Measurements from ENCODE around the gene ADRA2A. TPM values are rescaled to one million over a fixed set of nuclear protein-coding genes. Genes with fewer than 3 reads are reported as not detected.

ADRA2A gene
- total and polyA plus RNA-seq, 10 of the 15 experiments (the other 5 are each of a cell fraction or from before 2014, with no cell fraction given): 0.08 TPM; not detected in 9

DNA sequence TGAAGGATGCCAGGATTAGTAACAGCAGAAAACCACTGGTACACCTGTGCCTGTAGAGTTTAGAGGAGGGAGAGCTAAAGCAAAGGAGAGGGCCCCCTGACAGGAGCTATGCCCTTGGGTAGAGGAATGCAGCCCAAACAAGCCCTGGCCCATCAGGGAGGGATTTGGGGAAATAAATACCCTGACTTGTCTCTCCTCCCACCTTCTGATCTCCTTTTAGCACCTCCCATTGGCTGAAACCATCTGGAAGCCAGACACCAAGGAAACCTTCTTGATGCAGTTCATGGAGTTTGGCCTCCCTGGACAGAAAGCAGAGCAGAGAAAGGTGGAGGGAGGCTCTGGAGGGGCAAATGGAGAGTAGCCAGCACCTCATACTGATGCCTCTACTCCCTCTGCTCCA lies 45.3 kb downstream of the ADRA2A start:
- H3K9me3 ChIP-seq (replicated peaks; ENCODE audit: control insufficient read depth, insufficient read depth, low read length): no peaks in the 10 kb centered on the region
- no peak for FAIRE-seq
- in situ Hi-C loops (cut with MboI) (no loop called here), intact Hi-C loops (cut with micrococcal nuclease; ENCODE audit: unreplicated experiment) (no loop called here)
- H3K36me3 ChIP-seq (ENCODE audit: control insufficient read depth in 2 of 2, insufficient read depth in 2 of 2, low read length in 1 of 2): no peaks in the 10 kb centered on the region
- no peak overlapping the region for H3K4me3 ChIP-seq
- peaks cover 0 to 2% of the 10 kb centered on the region in 2 experiments; a peak in 1 of 4 replicates for H3K27me3 ChIP-seq (replicated peaks in 1 of 2; ENCODE audit: control insufficient read depth in 2 of 2, insufficient read depth in 2 of 2, low read length in 1 of 2)
- DNase-seq (ENCODE audit: low read depth, low spot score): no peak
- RAD21 ChIA-PET (ENCODE audit: unreplicated experiment): no interaction called here
- H3K4me2 ChIP-seq (ENCODE audit: control insufficient read depth, insufficient read depth): no peak overlapping the region
- CTCF ChIA-PET: no interaction called here
- SMC1A ChIA-PET (ENCODE audit: uncharacterized antibody, unreplicated experiment): no interaction called here
- no TSS peak for BruUV-seq (replicated peaks)
- H2AFZ ChIP-seq (ENCODE audit: control insufficient read depth, low read depth, low read length): no peak overlapping the region
- no peak overlapping the region for H3K9ac ChIP-seq (ENCODE audit: control insufficient read depth, insufficient read depth, low read length)
- H3K4me1 ChIP-seq (ENCODE audit: control insufficient read depth, insufficient read depth, low read length): no peaks in the 10 kb centered on the region
- no peaks in the 10 kb centered on the region for H4K20me1 ChIP-seq (ENCODE audit: control insufficient read depth, insufficient read depth)
- TF ChIP-seq, protein P1, sequence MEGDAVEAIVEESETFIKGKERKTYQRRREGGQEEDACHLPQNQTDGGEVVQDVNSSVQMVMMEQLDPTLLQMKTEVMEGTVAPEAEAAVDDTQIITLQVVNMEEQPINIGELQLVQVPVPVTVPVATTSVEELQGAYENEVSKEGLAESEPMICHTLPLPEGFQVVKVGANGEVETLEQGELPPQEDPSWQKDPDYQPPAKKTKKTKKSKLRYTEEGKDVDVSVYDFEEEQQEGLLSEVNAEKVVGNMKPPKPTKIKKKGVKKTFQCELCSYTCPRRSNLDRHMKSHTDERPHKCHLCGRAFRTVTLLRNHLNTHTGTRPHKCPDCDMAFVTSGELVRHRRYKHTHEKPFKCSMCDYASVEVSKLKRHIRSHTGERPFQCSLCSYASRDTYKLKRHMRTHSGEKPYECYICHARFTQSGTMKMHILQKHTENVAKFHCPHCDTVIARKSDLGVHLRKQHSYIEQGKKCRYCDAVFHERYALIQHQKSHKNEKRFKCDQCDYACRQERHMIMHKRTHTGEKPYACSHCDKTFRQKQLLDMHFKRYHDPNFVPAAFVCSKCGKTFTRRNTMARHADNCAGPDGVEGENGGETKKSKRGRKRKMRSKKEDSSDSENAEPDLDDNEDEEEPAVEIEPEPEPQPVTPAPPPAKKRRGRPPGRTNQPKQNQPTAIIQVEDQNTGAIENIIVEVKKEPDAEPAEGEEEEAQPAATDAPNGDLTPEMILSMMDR (IDR thresholded peaks at IDR 0.05 in 2 of 3, conservative IDR thresholded peaks at IDR 0.05 in 1 of 3; ENCODE audit: control insufficient read depth in 2 of 3, extremely low read depth in 1 of 3, insufficient read depth in 1 of 3, low read depth in 3 of 3, low read length in 3 of 3): no peak
- TF ChIP-seq BACH1 (IDR thresholded peaks at IDR 0.05; ENCODE audit: borderline replicate concordance) (no peak), CBX3 (IDR thresholded peaks at IDR 0.05; ENCODE audit: borderline replicate concordance, low read depth) (no peak), SPI1 (IDR thresholded peaks at IDR 0.05; ENCODE audit: borderline replicate concordance, insufficient read depth, low read depth, low read length) (no peak), SMAD1 (IDR thresholded peaks at IDR 0.05; ENCODE audit: low read depth, partially characterized antibody) (no peak), BRCA1 (IDR thresholded peaks at IDR 0.05; ENCODE audit: low read depth, low read length) (no peak), DPF2 (IDR thresholded peaks at IDR 0.05) (no peak), TCF3 (IDR thresholded peaks at IDR 0.05; ENCODE audit: borderline replicate concordance, insufficient read depth, low read depth, low read length) (no peak), STAT3 (IDR thresholded peaks at IDR 0.05; ENCODE audit: low read depth, low read length) (no peak), YY1 (IDR thresholded peaks at IDR 0.05; ENCODE audit: low read depth, low read length) (no peak), JUND (IDR thresholded peaks at IDR 0.05; ENCODE audit: low read depth, low read length) (no peak), TBL1XR1 (IDR thresholded peaks at IDR 0.05; ENCODE audit: low read depth, low read length) (no peak), SP1 (IDR thresholded peaks at IDR 0.05; ENCODE audit: low read depth, low read length) (no peak)
- TF ChIP-seq, protein P2, sequence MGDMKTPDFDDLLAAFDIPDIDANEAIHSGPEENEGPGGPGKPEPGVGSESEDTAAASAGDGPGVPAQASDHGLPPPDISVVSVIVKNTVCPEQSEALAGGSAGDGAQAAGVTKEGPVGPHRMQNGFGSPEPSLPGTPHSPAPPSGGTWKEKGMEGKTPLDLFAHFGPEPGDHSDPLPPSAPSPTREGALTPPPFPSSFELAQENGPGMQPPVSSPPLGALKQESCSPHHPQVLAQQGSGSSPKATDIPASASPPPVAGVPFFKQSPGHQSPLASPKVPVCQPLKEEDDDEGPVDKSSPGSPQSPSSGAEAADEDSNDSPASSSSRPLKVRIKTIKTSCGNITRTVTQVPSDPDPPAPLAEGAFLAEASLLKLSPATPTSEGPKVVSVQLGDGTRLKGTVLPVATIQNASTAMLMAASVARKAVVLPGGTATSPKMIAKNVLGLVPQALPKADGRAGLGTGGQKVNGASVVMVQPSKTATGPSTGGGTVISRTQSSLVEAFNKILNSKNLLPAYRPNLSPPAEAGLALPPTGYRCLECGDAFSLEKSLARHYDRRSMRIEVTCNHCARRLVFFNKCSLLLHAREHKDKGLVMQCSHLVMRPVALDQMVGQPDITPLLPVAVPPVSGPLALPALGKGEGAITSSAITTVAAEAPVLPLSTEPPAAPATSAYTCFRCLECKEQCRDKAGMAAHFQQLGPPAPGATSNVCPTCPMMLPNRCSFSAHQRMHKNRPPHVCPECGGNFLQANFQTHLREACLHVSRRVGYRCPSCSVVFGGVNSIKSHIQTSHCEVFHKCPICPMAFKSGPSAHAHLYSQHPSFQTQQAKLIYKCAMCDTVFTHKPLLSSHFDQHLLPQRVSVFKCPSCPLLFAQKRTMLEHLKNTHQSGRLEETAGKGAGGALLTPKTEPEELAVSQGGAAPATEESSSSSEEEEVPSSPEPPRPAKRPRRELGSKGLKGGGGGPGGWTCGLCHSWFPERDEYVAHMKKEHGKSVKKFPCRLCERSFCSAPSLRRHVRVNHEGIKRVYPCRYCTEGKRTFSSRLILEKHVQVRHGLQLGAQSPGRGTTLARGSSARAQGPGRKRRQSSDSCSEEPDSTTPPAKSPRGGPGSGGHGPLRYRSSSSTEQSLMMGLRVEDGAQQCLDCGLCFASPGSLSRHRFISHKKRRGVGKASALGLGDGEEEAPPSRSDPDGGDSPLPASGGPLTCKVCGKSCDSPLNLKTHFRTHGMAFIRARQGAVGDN (IDR thresholded peaks at IDR 0.05): no peak
- TF ChIP-seq, protein P3, sequence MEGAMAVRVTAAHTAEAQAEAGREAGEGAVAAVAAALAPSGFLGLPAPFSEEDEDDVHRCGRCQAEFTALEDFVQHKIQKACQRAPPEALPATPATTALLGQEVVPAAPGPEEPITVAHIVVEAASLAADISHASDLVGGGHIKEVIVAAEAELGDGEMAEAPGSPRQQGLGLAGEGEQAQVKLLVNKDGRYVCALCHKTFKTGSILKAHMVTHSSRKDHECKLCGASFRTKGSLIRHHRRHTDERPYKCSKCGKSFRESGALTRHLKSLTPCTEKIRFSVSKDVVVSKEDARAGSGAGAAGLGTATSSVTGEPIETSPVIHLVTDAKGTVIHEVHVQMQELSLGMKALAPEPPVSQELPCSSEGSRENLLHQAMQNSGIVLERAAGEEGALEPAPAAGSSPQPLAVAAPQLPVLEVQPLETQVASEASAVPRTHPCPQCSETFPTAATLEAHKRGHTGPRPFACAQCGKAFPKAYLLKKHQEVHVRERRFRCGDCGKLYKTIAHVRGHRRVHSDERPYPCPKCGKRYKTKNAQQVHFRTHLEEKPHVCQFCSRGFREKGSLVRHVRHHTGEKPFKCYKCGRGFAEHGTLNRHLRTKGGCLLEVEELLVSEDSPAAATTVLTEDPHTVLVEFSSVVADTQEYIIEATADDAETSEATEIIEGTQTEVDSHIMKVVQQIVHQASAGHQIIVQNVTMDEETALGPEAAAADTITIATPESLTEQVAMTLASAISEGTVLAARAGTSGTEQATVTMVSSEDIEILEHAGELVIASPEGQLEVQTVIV (IDR thresholded peaks at IDR 0.05; ENCODE audit: borderline replicate concordance, partially characterized antibody): no peak
- no peak overlapping the region for H3K27ac ChIP-seq (ENCODE audit: control insufficient read depth, insufficient read depth)
- POLR2A ChIA-PET: no interaction called here
- no peak for ATAC-seq
- H3K79me2 ChIP-seq (ENCODE audit: control insufficient read depth, insufficient read depth, low read length): no peaks in the 10 kb centered on the region

Measured in GM12878 (cell line).